GM21717 (cell line): Measurements from ENCODE around the gene GPRC5B.

Experiments
- ATAC-seq: cut with Tn5 transposase; IDR thresholded peaks from one replicate; pipeline ENCODE4 v1.9.1; 2021; ENCODE audit warnings: mild to moderate bottlenecking, moderate library complexity; ENCODE audit not compliant: unreplicated experiment

The GPRC5B gene

DNA sequence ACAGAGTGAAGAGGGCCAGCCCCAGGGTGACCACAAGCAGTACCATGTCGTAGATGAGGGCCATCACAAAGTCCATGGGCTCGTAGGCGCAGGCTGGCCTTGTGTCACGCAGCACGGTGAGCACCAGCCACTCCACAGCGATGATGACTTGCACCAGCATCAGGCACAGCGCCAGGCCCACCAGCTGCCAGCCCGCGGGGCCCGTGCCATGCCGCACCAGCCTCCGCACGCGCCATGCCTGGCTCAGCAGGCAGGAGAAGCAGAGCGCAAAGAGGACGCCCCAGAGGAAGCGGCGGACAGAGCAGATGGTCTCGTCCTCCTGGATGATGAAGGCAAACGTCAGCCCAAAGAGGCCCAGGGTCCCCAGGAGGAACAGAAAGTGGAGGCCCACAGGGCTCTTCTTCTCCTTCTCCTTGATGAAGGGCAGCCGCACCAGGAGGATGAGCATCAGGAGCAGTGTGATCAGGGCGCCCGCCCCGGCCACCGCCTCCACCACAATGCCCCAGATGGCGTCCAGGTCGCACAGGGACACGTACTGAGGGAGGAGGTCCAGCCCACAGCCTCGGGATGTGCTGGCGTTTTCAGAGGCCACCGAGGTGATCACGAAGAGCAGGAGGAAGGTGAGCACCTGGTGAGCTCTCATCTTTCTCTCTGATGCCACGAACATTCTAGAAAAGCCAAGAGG, 12.3 kb downstream of the GPRC5B start:
- no peak for ATAC-seq

GRCh38 chr16:19871721-19872120, 12.9 kb downstream of the GPRC5B start:
- ATAC-seq, result no peak

DNA sequence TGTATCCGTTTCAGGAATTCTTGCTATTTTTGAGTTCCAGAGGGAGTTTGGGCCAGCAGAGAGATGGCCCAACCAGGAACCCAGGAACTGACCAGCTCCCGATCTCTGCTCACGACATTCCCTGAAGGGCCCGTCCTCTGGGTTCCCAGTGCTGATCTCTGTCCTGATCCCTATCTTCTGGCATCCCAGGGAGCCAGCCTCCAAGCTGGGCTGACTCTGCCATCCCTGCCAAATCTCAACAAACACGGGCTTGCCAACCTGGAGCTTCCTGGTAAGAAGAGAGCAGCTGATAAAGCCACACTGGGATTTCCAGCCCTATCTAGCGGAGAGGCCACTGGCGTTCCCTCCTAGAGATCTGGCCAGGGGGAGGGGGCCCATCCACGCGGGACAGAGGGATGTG, 16.2 kb downstream of the GPRC5B start:
- no peak for ATAC-seq

DNA sequence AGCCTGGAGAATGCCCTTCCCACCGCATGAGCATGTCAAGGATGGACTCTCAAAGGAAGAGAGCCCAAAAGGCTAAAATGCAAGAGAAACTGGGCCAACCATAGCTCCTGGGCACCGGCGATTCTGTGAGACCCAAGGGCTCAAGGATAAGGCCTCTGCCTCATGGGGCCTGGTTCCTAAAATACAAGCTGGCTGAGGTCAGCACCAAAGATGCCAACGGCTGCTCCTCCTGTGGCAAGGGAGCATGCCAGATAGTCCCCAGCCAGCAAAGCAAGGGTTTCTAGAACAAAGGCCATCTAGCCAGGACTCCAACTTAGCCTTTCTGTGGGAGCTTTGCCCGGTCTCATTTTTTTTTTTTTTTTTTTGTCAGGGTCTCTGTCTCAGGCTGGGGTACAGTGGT, 20.1 kb downstream of the GPRC5B start:
- no peak for ATAC-seq

GRCh38 chr16:19863990-19864389, 20.7 kb downstream of the GPRC5B start:
- no peak for ATAC-seq

DNA sequence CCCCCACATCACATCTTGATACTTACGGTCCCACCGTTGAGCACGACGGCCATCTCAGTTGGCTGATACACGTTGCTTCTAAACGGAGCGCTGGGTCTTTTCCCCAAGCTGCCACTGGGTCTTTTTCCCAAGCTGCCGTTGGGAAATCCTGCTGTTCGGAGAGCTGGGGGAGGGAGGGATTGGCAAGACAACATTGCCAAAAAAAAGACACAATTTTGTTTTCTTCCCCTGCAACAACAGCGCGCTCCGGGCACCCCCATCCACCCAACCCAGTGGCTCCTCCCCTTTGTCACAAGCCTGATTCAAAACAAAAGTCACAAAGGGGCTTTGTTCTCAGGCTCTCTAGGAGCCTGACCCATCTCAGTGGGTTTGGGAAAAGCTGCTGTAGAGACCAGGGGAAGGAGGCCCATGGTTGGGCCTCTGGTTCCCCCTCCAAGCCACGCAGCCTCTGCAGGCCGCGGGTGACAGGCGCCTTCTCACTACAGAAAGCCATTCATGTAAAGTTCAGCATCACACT, 22.8 kb downstream of the GPRC5B start:
- no peak for ATAC-seq

DNA sequence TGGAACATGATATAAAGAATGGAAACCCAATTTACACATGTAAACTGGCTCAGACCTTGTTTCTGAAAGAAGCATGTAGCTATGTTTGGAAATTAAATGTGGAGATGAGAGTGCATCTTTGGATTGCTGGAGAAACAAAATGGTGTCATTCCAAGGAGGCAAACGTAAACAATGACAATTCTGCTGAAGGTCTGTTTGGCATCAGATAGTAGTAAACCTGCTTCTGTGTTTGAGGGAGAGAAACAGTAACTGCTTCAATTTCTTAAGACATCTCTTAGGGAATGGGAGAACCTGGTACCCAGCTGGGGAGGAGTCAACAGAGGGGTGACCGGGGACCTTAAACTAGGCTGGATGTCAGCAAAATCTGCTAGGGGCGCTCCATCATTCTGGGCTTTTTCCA, 23.5 kb downstream of the GPRC5B start:
- no peak for ATAC-seq

GRCh38 chr16:19860166-19861041, 24.2 kb downstream of the GPRC5B start:
- no peak for ATAC-seq

- ATAC-seq, result no peak
Observed at GRCh38 chr16:19859603-19860002, 25.0 kb downstream of the GPRC5B start.

- no peak for ATAC-seq
Observed at GRCh38 chr16:19859166-19859565, 25.5 kb downstream of the GPRC5B start.

- no peak for ATAC-seq
Observed at GRCh38 chr16:19858340-19859018, 26.2 kb downstream of the GPRC5B start.

- ATAC-seq, result no peak
Observed at GRCh38 chr16:19857593-19858339, 26.9 kb downstream of the GPRC5B start.

- ATAC-seq, result no peak
Observed at GRCh38 chr16:19856120-19856519, 28.5 kb downstream of the GPRC5B start.

DNA sequence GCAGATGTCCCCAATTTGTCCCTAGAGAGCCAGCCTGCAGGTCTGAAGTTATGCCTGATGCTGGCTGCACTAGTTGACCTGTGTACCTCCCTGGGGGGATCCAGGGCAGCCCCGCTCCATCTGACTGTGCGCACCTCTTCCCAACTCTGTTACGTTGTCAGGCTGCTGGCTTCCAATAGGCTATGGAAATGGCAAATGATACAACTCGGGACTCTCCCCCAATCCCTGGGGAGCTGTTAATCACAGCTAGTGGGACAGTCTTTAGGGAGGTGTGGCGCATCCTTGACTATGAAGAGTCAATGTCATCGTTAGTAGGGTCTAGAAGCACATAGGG, 30.1 kb downstream of the GPRC5B start:
- ATAC-seq, result no peak

DNA sequence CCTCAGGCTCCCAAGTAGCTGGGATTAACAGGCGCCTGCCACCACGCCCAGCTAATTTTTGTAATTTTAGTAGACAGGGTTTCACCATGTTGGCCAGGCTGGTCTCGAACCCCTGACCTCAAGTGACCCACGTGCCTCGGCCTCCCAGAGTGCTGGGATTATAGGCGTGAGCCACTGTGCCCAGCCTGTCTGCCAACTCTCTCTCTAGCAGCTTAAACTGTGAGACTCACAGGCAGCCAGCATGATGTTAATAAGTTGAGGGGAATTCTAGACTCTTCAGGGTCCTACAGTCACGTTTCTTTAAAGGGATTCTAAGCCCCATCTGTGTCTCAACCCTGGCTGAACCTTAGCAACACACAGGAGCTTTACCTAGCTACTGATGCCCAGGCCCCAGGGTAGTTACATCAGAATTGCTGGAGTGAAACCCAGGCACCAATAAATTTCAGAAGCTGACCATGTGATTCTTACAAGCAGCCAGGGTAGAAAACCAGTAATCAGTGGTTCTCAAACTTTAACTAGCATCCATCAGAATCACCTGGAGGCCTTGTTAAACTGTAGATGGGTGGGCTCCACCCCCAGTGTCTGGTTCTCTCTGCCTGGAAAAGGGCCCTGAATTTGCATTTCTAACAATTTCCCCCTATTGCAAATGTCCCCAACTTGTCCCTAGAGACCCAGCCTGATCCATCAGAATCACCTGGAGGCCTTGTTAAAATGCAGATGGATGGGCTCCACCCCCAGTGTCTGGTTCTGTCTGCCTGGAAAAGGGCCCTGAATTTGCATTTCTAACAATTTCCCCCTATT, 30.7 kb downstream of the GPRC5B start:
- no peak for ATAC-seq

DNA sequence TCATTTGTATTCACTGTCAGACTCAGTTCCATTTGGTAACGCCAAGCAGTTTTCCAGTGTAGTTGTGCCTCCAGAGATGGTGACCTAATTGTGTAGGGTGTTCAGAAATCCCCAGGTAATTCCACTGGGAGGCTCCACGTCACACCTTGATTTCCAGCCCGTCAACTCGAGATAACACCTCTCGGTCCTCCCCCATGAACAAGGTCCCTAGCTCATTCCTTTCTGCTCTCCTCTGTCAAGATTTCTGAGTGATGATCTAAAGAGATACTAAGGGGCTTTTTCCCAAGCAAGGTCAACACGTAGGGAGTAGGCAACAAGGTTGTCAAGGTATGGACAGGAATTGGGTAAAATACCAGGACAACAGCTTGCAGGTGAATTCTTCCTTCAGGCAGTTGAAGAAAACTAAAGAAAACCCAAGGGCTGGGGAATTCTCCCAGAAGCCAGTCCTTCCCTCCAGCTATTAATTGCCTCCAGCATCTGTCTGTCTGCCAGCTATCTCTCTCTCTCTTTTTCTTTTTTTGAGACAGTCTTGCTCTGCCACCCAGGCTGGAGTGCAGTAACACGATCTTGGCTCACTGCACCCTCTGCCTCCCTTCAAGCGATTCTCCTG, 31.4 kb downstream of the GPRC5B start:
- no peak for ATAC-seq

DNA sequence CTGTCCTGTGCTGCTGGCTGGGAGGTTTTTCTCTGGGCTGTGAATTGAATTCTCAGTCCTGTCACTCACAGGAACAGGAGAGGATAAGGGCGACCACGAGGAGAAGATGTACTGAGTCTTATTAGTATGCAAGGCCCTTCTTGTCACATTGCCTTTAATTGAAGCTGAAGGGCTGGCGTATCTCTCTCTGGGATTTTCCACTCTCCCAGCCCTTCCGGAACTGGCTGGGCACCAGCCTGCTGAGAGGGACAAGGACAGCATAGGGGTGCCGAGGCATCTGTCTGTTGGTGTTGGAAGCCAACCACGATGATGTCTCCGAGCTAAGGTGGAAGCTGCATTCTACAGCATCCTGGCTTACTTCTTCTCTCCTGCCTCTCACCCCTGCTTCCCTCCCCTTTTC, 33.2 kb downstream of the GPRC5B start:
- ATAC-seq, result no peak

DNA sequence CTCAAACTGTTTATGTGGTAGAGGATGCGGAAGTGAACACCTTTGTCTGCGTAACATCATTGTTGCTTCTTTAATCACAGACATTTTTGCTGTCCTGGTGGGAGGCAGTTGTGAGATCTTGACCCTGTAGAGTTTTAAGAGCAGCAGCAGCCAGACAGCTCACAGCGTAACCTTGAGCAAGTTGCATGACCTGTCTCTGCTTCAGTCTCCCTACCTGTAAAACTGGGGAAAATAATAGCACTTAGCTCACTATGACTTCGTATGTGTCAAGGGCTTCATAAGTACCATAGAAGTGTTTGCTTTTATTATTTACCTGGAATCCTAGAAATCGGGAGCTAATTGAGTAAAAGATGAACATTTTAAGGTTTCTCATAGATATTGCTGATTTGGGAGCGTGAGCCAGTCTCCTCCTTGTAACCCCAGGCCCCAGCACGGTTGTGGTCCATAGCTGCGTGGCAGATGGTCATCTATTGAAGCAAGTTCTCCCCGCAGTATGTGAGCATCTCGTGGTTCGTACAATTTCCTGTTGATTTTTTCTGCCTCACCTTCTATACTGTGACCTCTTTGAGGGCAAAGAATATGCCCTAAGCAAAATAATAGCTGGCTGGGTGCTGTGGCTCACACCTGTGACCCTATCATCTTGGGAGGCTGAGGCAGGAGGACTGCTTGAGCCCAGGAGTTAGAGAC, 34.4 kb downstream of the GPRC5B start:
- ATAC-seq, result no peak

GRCh38 chr16:19848756-19849155, 35.9 kb downstream of the GPRC5B start:
- ATAC-seq, result no peak
